T-helper 17 cell (primary cell): ENCODE measurements around the gene NPIPA8. TPM values are rescaled to one million over a fixed set of nuclear protein-coding genes. Genes with fewer than 3 reads are reported as not detected.
"Not testable (repeated sequence)": the region's sequence is repeated elsewhere in the genome, so short reads cannot be mapped to it uniquely, and the experiment has no call there.

Experiments used
- ATAC-seq: fragments of 150-1000 bp; cut with Tn5 transposase; 2 replicates; pipeline ENCODE4 v1.10.0; 2021; ENCODE audit warnings: mild to moderate bottlenecking, moderate library complexity
- DNase-seq, 3 donors: peaks; one replicate each; pipeline versions ENCODE4 v3.0.0 to v3.0.0-alpha.2; 2020 to 2021
- H3K9me3 ChIP-seq: one replicate; pipeline ENCODE4 v1.7.0; 2013; ENCODE audit warnings: low read length, mild to moderate bottlenecking; ENCODE audit not compliant: control insufficient read depth, poor library complexity, severe bottlenecking
- H3K27ac Mint-ChIP-seq: one replicate; pipeline ENCODE4 v1.8.0; 2022; ENCODE audit warnings: mild to moderate bottlenecking, moderate library complexity, mixed read lengths
- H3K27me3 Mint-ChIP-seq: one replicate; pipeline ENCODE4 v1.8.0; 2022; ENCODE audit warnings: mixed read lengths
- H3K36me3 Mint-ChIP-seq: one replicate; pipeline ENCODE4 v1.8.0; 2022; ENCODE audit warnings: low read depth, mixed read lengths
- H3K4me1 Mint-ChIP-seq: one replicate; pipeline ENCODE4 v1.8.0; 2022; ENCODE audit warnings: mild to moderate bottlenecking, mixed read lengths
- H3K4me3 Mint-ChIP-seq: one replicate; pipeline ENCODE4 v1.8.0; 2022; ENCODE audit warnings: mild to moderate bottlenecking, moderate library complexity, mixed read lengths
- total RNA-seq, 4 donors: library from RNA in 2 of 4; stranded (reverse) in 2 of 4; gene quantifications; one replicate each; pipeline ENCODE4 v1.2.3 and lab custom pipeline; 2022 to 2026

NPIPA8 gene
- total RNA-seq, 2 donors from 2014 or later, result 23.1 to 63.0 TPM

DNA sequence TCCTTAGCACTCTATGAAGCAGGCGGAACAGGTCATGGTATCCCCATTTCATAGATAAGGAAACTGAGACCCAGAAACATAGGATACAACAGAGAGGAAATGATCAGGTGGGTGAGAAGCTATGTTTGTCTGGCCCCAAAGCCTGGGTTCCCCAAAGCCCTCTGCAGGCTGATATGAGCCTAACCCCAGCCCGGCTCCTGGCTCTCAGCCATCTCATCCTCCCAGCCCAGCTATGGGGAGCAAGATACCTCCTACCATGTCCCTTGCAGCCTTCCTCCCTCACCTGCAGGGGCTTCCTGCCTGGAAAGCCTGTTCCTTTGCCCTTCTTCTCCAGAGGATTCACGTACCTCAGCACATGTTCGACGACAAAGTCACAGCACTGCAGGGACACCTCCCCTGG lies 30.5 kb downstream of the NPIPA8 start:
- DNase-seq, H3K4me3 Mint-ChIP-seq, H3K4me1 Mint-ChIP-seq, ATAC-seq, H3K36me3 Mint-ChIP-seq, H3K27me3 Mint-ChIP-seq, H3K27ac Mint-ChIP-seq, H3K9me3 ChIP-seq: not testable (repeated sequence)

DNA sequence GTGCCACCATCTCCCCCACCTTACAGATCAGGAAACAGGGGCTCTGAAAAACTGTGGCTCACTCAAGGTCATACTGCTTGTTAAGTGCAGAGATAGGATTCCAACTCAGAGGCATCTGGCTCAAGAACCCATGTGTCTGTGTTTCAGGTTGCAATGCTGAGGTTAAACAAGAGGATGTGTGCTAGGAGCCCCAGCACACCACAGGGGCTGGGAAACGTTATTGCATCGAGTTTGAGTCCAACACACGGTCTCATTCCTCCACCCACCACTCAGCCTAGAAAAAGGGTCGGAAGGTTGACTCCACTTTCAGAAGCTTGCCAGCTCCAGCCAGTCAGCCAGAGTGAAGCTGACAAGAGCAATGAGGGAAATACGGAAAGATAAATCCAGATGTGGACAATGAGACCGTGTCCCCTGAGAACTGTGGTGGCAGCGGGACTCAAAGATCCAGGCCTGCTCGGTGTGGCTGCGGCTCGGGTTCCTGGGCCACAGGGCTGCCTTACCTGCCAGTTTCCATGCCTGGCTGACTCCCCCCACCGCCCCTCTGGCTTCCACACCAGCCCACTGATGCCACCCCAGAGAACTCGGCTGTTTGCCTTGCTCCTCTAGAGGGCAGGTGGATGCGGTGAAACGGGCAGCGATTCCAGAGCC lies 33.4 kb downstream of the NPIPA8 start:
- not testable (repeated sequence) for H3K36me3 Mint-ChIP-seq, H3K4me3 Mint-ChIP-seq, DNase-seq, H3K4me1 Mint-ChIP-seq, ATAC-seq, H3K9me3 ChIP-seq, H3K27me3 Mint-ChIP-seq, H3K27ac Mint-ChIP-seq

DNA sequence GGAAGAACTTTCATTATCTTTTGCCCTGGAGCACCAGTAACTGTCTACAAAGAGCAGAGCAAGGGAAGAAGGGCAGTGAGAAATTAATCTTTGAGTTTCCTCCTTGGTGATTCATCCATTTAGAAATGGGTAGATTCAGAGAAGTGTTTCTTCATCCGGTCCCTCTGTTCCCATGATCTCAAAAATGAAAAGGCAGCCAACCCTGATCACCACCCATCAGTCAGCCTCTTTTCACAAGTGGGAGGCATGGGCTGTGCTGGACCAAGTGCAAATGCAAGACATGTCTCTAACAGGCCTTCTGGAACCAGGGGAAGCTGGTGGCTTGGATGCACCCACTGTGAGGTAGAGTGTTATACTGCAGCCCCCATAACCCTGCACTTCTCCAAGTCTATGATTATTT lies 38.8 kb downstream of the NPIPA8 start:
- not testable (repeated sequence) for H3K4me1 Mint-ChIP-seq, DNase-seq

DNA sequence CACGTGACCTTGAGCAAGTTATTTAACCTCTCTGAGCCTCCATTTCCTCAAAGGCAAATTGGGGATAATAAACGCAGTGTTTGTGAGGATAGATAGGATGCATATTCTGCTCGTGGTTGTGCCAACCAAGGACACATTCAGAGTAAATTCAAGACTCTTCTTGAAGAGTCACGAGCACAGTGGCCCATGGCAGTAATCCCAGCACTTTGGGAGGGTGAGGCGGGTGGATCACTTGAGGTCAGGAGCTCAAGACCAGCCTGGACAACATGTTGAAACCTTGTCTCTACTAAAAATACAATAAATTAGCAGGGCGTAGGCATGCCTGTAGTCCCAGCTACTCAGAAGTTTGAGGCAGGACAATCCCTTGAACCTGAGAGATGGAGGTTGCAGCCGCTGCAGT lies 39.6 kb downstream of the NPIPA8 start:
- H3K4me1 Mint-ChIP-seq, H3K27ac Mint-ChIP-seq, H3K36me3 Mint-ChIP-seq, H3K4me3 Mint-ChIP-seq, H3K27me3 Mint-ChIP-seq, DNase-seq, H3K9me3 ChIP-seq, ATAC-seq: not testable (repeated sequence)

More for the DNA sequence above, 38.8 kb downstream of the NPIPA8 start:
- not testable (repeated sequence) for ATAC-seq, H3K36me3 Mint-ChIP-seq, H3K27ac Mint-ChIP-seq, H3K27me3 Mint-ChIP-seq, H3K9me3 ChIP-seq, H3K4me3 Mint-ChIP-seq

DNA sequence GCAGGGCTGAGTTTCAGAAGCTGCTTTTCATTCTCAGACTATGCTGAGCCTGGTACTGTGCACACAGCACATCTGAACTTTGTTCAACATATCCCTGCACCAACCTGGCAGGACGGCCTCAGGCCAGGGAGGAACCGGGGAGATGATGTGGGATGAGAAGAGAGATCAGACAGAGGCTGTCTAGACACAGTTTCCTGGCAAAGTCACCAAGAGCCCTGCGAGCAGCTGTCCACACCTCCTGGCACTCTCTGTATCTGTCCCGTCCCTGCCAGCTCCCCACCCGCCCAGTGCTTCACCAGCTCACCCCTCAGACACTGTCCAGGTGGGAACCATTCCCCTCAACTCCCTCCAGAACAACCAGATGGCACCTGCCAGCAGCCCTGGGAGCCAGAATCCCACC lies 42.2 kb downstream of the NPIPA8 start:
- H3K9me3 ChIP-seq, ATAC-seq, H3K4me1 Mint-ChIP-seq, H3K4me3 Mint-ChIP-seq, H3K27ac Mint-ChIP-seq, DNase-seq, H3K27me3 Mint-ChIP-seq, H3K36me3 Mint-ChIP-seq: not testable (repeated sequence)

DNA sequence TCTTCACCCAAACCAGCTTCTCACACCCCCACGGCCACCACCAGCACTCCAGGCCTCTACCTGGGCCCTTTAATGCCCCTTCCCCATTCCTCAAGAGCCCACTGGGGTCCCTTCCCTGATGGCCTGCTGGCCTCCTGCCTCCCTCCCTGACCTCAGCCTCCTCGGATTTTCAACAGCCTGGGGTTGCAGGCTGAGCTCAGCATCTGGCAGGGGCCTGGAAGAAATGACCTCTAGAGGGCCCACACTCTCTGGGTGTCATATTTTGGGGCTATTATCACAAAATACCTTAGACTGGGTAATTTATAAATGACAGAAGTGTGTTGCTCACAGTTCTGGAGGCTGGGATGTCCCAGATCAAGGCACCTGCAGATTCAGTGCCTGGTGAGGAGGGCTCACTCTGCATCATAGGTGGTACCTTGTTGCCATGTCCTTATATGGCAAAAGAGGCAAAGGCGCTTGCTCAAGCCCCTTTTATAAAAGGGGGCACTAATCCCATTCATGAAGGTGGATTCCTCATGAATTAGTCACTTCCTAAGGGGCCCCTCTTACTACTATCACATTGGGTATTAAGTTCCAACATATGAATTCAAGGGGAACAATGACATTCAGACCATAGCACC lies 43.1 kb downstream of the NPIPA8 start:
- not testable (repeated sequence) for DNase-seq, H3K4me1 Mint-ChIP-seq, H3K27ac Mint-ChIP-seq, H3K36me3 Mint-ChIP-seq, H3K27me3 Mint-ChIP-seq, H3K9me3 ChIP-seq, ATAC-seq, H3K4me3 Mint-ChIP-seq

DNA sequence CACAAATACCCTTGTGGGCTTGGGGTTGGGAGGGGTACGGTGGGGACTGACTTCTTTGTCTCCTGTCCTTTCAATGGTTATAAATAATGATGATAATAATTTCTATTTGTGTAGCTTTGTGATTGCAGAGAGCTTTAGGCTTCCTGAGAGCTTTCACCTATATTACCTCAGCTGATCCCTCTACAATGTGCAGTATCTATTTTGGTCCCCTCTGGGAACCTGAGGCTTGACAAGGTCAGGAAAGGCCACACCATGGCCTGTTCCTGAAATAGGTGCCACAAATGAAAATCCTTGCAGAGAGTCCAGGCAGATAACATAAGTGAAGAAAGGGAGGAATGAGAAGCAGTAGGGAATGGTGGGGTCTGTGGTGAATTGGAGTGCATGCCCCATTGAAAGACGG lies 45.6 kb downstream of the NPIPA8 start:
- not testable (repeated sequence) for H3K27me3 Mint-ChIP-seq, H3K4me3 Mint-ChIP-seq, H3K36me3 Mint-ChIP-seq, H3K4me1 Mint-ChIP-seq, DNase-seq, ATAC-seq, H3K27ac Mint-ChIP-seq, H3K9me3 ChIP-seq

DNA sequence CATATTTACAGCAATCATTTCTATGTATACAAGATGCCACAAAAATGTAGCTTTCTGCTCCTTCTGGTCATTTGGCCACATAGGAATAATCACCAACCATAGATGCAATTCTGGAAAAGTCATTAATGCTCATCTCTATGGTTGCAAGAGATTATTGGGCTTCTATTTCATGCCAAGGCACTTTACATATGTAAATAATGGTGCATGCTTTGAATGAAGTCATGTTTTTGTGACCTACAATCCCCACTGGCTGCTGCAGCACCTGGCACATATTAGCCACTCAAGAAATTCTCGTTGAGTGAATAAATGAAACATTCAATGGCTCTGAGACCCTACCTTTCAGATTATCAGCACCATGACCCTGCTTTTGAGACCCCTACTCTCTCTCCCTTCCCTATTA lies 50.2 kb downstream of the NPIPA8 start:
- not testable (repeated sequence) for H3K36me3 Mint-ChIP-seq, H3K4me3 Mint-ChIP-seq, H3K27ac Mint-ChIP-seq, H3K27me3 Mint-ChIP-seq, ATAC-seq, H3K9me3 ChIP-seq, DNase-seq, H3K4me1 Mint-ChIP-seq

DNA sequence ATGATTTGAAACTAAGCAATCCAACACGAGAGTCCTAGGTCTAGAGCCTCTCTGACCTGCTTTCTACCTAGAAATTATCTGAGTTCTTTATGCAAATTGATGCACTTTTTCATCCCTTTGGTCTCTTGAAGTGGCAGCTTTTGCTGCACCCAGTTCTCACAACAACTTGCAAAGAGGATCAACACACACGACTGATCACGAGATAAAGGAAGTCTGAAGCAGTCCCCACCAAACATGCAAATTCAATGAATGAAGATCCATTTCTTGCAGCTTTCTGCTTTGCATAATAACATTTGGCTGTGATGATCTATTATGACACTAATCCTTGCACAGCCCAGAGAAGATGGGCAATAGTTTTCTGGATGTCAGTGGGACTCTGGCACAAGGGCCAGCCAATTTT lies 56.2 kb downstream of the NPIPA8 start:
- DNase-seq, H3K4me3 Mint-ChIP-seq, H3K27me3 Mint-ChIP-seq, ATAC-seq, H3K27ac Mint-ChIP-seq, H3K4me1 Mint-ChIP-seq, H3K36me3 Mint-ChIP-seq, H3K9me3 ChIP-seq: not testable (repeated sequence)

DNA sequence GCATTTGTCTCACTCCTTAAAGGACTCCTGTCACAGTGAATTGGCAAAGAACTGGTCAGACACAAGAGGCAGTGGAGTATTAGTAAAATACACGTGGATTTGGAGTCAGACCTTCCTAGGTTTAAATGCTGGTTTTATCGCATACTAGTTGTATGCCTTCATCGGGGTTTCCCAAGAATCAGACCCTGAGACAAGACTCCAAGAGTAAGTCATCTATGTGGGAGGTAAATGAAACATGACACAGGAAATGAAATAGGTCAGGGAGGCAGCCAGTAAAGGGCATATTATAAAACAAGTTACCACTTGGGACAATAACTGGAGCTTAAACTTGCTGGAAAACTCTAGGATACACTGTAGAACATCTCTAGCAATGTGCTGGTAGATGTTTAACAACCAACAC lies 59.8 kb downstream of the NPIPA8 start:
- not testable (repeated sequence) for H3K4me1 Mint-ChIP-seq, H3K4me3 Mint-ChIP-seq, H3K27ac Mint-ChIP-seq, H3K9me3 ChIP-seq, ATAC-seq, H3K36me3 Mint-ChIP-seq, H3K27me3 Mint-ChIP-seq, DNase-seq

DNA sequence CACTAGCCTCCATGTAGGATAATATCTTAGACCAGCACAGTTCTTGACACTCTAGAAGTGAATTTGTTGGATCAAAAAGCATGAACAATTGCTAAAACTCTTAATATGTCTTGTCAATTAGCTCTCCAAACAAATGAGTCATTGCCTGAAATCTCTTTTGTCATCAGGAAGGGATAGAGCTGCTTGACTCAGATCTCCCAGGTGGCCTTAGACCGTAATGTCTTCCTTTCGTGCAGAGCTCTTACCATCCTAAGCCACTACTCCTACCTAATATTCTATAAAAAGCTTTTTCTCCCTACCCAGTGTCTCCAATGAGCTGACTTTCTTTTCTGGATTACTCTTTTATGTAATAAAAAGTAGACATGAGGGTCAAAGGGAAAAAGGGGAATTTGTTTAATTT lies 66.4 kb downstream of the NPIPA8 start:
- H3K9me3 ChIP-seq, ATAC-seq, H3K4me1 Mint-ChIP-seq, H3K36me3 Mint-ChIP-seq, H3K4me3 Mint-ChIP-seq, H3K27ac Mint-ChIP-seq, H3K27me3 Mint-ChIP-seq, DNase-seq: not testable (repeated sequence)

Other genes with a start within 250 kb of the NPIPA8 start
- 100 to 1,000 TPM in 1 of 2 donors, 10 to 100 TPM in 1; 75.1 to 122 TPM for gene NOMO2, start 225.4 kb upstream of the NPIPA8 start, total RNA-seq